CD4-positive, alpha-beta T cell treated with Interleukin-15 for 4 hours (primary cell): Measurements from ENCODE around the gene FOSB.

Experiments used
- DNase-seq: peaks from one replicate; pipeline ENCODE4 v3.0.0-alpha.2; 2020; ENCODE audit warnings: low spot score

FOSB gene

GRCh38 chr19:45442778-45443461 lies 24.9 kb upstream of the FOSB start:
- DNase-seq: peak; percentile 56

- peak; percentile 55 for DNase-seq
Measured at GRCh38 chr19:45443462-45444317, 24.1 kb upstream of the FOSB start.

GRCh38 chr19:45444318-45445041 lies 23.3 kb upstream of the FOSB start:
- DNase-seq: peak; percentile 89

- no peak for DNase-seq
Measured at GRCh38 chr19:45445139-45445538, 22.7 kb upstream of the FOSB start.

- DNase-seq: peak; percentile 54
Measured at GRCh38 chr19:45446295-45446694, 21.5 kb upstream of the FOSB start.

- no peak for DNase-seq
Measured at GRCh38 chr19:45446944-45447343, 20.9 kb upstream of the FOSB start.

GRCh38 chr19:45448425-45448756 lies 19.4 kb upstream of the FOSB start:
- no peak for DNase-seq

GRCh38 chr19:45448887-45449299 lies 18.9 kb upstream of the FOSB start:
- peak; percentile 28 for DNase-seq

GRCh38 chr19:45450012-45450333 lies 17.8 kb upstream of the FOSB start:
- peak; percentile 67 for DNase-seq

GRCh38 chr19:45451131-45451849 lies 16.5 kb upstream of the FOSB start:
- DNase-seq: peak; percentile 87

- no peak for DNase-seq
Measured at GRCh38 chr19:45451850-45452387, 15.9 kb upstream of the FOSB start.

- peak; percentile 76 for DNase-seq
Measured at GRCh38 chr19:45455707-45456499, 11.9 kb upstream of the FOSB start.

GRCh38 chr19:45456500-45456815 lies 11.3 kb upstream of the FOSB start:
- no peak for DNase-seq

GRCh38 chr19:45457776-45458175 lies 10.0 kb upstream of the FOSB start:
- DNase-seq: no peak

- DNase-seq: no peak
Measured at GRCh38 chr19:45460807-45461347, 6.9 kb upstream of the FOSB start.

- DNase-seq: no peak
Measured at GRCh38 chr19:45462174-45462573, 5.6 kb upstream of the FOSB start.

GRCh38 chr19:45463241-45463640 lies 4.6 kb upstream of the FOSB start:
- no peak for DNase-seq

- DNase-seq: no peak
Measured at GRCh38 chr19:45464274-45464673, 3.5 kb upstream of the FOSB start.

- DNase-seq: no peak
Measured at GRCh38 chr19:45464852-45465441, 2.8 kb upstream of the FOSB start.

GRCh38 chr19:45467115-45467455 lies 711 bp upstream of the FOSB start:
- no peak for DNase-seq

GRCh38 chr19:45468159-45468651 lies 409 bp downstream of the FOSB start:
- DNase-seq: no peak
